DMS79 (cell line): ENCODE data around the gene COL19A1.

Experiments used
- DNase-seq: peaks from one replicate; lab custom pipeline; 2025; lab: John Stamatoyannopoulos, UW

COL19A1 gene

DNA sequence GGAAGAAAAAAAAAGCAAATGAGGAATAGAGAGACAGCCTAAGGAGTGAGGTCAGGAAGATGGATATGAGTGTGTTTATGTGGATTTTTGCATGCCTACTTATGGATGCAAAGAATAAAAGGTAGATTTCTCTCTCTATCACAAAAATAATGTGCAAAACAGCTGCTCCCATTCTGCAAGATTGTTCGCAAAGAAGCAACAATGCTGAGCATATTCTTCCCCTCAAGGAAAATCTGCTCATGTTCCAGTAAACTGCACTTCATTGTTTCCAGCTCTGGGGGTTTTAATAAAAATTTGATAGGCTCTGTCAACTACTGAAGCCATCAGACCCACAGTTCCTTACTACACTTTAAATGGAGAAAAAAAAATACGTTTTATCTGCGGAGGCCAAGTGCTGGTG, 259.2 kb downstream of the COL19A1 start:
- no peak for DNase-seq

DNA sequence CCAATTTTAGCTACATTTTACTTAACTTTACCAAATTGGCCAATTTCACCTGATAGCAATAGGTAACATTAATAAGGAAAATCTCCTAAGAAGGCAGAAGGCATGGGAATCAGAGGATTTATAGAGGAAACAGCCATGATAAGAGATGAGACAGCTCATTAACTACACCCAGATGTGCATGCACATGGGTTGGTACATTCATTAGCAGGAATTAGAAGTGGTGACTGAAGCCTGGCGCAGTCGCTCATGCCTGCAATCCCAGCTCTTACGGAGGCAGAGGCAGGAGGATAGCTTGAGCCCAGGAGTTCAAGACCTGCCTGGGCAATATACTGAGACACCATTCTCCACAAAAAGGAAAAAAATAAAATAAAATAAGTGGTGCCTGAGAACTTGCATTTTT, 263.0 kb downstream of the COL19A1 start:
- DNase-seq: no peak

DNA sequence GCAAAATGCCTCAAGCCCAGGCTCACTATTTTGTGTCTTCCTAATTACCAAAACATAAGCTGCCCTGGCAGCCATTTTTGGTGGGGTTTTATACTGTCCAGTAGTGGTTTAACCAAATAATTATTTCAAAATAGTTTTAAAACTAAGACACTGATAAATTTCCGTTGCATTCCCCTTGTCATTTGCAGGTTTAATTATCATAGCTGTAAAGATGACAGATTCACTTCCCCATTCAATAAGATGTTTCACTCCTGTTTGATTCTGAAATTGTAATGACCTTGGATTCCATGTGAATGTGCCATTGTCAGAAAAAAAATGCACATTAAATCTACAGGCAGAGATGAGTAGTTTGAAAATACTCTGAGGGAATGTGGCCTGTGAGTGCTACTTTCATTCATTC, 264.5 kb downstream of the COL19A1 start:
- DNase-seq: no peak

DNA sequence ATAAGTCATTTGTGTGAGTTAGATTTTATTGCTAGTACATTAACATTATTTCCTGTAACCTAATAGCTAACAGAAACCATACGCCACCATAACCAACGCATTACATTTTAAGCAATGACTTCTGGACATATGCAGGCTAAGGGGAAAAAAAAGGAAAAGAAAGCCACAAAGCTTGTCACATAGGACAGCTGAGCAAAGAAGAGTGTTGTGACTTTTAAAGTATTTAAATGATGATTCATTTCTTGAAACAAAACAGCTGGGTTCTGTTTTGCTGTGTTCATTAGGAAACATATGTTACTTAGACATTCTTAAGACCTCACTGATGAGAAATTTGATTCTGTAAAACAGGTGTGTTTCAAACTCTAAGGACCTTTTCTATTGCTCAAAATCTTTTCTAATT, 265.2 kb downstream of the COL19A1 start:
- DNase-seq: no peak

DNA sequence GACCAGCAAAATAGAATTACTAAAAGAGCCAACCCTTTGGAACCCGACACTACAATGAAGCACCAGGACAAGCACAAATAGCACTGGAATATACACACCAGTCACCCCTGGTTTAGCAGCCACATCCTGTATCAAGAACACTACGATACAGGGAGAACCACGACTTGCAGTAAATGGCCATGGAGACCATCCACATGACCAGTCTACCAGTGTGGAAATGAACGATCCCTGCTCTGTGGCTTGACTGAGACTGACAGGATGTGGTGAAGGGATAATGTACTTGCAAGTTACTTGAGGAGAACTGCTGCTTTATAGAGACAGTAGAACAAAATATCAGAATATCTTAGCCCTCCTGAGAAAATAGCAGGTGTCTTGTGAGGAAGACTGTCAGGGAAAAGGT, 266.9 kb downstream of the COL19A1 start:
- no peak for DNase-seq

DNA sequence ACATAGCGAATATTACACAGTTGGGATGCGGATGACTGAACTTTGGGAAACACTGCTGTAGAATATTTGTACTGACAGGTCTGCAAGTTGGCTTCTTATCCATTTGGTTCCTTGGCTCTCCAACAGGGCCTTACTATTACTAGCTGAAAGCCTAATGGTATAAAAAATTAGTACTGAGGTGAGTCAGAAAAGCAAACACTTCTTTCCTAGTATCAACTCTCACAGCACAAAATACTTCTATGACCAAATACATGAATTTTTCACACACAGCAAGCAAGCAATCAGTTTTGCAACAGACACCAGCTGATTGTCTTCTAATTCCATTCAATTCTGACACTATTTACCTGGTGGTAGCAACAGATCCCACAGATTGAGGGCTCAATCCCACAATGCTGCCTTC, 268.2 kb downstream of the COL19A1 start:
- DNase-seq: no peak

DNA sequence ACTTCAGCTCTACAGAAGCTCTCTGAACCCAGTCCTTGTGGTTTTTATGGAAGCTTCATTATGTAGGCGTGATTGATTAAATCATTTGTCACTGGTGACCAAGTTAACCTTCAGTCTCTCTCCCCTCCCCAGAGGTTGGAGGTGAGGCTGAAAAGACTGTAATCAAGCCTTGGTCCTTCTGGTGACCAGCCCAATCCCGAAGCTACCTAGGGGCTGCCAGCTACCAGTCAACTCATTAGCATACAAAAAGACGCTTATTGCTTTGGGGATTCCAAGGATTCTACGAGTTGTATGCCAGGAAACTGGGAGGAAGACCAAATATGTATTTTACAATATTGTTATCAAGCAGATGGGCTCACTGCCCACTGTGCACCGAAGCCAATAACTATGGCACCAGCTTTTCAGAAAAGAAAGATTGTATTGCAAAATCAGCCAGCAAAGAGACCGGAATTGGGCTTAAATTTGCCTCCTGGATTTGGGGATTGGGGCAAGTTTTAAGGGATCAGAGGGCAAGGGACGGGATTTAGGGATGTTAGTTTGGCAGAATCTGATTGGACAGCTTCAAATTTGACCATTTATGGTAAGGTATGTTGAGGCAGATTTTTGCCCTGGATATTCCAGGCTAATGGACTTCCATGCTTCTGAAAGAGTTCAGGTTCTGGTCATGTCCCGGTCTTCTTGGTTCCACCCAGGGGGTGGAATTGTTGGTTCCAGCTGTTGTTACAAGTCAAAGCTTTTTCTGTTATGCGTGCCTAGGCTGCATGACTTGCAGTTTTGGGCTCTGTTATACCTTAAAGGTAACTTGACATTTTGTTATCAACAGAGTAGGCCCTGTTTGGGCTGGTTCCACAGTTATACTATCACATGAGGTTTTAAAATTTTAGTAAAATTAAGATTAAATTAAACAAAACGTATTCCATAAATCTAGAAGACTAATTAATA, 269.1 kb downstream of the COL19A1 start:
- no peak for DNase-seq

DNA sequence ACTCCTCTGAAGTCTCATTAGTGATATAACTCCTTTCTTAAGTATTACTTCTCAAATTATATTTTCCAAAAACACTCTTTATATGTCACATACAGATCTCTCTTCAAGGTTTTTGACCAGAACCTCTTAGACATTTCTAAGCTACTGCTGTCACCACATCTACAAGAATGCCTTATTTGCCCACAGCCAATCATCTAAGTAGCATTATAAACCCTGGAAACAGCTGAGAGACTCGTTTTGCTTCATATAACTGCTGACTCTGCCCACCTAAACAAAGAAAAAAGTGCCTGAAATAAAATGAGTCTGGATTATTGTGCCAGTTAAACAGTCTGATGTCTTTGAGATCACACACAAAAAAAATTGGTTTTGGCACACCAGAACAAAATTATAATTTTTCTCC, 270.6 kb downstream of the COL19A1 start:
- DNase-seq: no peak

DNA sequence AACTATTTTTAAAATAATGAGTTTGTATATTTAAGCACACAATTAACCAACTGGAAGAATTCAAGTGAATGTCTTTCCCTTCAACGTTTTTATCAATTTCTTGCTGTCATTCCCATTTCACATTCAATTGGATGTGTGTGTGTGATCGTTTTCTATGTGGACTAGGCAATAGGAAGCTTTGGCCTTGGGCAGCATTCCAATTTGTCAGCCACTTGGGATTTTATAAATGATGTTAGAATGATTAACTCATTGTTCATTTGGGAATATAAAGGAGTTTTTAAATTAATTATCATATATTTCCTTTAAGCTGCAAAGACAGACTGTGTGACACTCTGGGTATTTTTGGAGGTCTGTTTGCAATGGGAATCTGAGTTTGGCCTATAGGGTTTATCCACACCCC, 274.1 kb downstream of the COL19A1 start:
- DNase-seq: no peak

DNA sequence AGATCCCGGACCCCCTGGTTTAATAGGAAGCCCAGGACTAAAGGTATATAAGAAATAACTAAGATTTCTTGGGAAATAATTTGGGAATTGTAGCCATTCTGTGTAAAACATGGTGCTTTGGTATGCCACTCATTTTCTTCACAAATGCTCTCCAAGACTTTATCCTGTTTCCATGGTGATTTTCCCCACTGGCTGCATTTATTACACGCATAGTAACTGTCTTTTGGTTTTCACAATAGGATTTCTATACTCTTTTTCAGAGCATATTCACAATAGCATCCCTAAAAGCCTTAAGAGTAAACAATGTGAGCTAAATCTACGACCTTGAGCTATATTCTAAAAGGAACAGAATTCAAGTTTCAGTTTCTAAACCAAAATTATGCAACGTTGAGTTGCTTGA, 275.7 kb downstream of the COL19A1 start:
- no peak for DNase-seq

DNA sequence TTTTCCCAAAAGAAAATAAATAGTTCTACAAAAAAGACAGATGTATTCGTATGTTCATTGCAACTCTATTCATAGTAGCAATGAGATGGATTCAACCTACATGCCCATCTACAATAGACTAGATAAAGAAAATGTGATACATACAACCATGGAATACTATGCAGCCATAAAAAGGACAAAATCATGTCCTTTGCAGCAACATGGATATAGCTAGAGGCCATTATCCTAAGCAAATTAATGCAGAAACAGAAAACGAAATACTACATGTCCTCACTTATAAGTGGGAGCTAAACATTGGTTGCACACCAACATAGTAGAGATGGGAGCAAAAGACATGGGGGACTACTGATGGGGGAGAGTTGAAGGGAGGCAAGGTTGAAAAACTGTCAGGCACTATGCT, 278.8 kb downstream of the COL19A1 start:
- DNase-seq: no peak

DNA sequence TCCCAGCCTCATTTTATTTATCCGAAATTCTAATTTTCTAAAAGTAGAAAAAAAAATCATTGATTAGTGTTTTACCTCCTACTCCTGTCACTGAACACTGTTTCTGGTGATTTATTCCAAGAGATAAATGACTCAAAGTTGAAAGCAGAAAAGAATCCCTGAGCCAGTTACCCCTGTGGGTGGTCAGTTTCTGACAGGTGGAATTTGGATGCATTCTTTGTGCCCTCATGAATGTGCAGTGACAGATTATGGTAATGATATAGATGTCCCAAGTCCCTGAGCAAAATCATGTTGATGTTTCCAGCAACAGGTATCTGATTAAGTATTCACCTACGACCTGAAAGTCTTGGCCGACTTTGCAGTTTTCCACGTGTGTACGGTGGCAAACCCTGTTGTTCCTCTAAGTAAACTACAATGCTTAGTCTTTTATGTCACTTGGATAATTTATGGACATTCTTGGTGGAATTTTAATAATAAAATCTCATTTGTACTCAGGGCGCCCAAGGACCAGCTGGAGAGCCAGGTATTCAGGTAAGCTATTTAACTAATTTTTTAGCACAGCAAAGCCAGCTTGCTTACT, 282.9 kb downstream of the COL19A1 start:
- no peak for DNase-seq

DNA sequence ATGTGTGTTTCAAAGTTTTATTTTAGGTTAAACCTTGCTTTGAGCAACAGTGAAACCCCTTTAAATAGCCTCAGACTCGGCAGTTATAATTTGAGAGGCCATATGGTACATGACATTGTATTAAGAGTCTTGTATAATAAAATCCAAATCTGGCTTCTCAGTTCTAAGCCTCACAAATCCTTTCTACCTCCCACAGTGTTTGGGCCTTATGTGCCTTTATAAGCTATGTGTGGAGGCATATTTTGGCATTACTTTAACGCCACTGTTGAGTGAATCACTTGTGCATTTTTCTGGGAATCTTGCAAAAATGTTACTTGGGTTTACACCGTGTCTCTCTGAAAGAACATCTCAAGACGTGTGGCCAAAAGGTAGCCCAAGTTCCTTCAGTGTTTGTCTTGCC, 284.2 kb downstream of the COL19A1 start:
- no peak for DNase-seq

DNA sequence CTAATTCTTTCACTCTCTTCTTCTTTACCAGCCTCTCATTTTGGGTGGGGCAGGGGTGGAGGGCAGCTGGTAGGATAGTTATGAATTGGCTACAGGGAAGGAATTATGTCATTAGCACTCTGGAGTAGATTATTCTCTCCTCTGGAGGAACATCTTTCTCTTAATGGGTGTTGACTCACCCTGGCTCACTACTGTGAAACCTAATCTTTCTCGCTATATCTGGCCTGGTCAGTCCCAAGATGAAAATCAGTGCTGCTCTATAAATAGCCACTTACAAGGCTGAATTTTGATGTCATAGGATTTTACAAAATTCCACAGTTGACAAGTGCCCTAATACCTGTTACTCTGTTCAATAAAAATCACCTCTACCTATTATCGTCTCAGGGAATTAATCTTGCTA, 285.3 kb downstream of the COL19A1 start:
- DNase-seq: no peak

DNA sequence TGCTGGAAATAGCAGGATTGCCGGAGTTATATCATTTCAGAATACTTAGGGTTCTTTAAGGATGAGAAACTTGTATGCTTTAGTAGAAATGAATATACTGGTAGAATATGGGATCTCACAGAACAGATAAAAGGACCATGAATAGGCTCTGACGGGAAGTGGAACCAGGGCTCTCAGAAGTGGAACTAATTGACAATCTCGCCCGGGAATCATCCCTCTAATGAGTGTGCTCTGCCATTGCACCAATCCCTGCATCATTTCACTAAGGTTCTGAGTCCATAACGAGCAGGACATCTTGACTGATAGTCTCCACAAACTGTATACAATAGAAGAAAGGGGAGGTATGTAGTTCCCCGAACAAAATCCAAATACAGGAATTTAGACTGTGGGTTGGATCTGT, 286.4 kb downstream of the COL19A1 start:
- no peak for DNase-seq

DNA sequence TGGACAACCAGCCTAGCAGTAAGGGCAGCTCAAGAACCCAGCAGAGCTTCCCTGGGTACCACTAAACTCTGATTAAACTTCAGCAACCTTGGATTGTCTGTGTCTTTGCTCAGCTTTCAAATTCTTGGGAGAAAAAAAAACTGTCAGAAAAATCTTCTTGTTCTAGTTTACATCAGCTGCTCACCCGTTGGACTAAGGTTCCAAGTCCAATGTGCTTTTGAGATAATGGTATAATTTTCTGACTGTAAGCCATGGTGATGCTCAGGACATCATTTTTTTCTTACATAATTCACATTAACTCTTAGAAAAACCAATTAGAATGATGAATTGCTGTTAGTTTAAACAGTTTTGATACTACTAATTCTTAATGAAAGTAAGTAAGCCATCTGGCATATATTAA, 290.7 kb downstream of the COL19A1 start:
- DNase-seq: no peak

DNA sequence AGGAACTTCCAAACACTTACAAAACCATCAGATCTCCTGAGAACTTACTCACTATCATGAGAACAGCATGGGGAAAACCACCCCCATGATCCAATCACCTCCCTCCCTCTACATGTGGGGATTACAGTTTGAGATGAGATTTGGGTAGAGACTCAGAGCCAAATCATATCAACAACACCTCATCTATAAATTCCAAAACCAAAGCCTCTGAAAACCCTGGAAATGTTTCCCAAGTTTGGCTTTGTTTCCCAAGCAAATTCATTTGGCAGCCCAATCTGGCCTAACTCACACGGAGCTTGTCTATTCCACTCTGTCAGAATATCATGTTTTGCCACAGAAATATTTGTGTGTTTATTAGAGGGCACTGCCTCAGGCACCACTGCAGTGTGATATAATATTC, 293.9 kb downstream of the COL19A1 start:
- DNase-seq: no peak

DNA sequence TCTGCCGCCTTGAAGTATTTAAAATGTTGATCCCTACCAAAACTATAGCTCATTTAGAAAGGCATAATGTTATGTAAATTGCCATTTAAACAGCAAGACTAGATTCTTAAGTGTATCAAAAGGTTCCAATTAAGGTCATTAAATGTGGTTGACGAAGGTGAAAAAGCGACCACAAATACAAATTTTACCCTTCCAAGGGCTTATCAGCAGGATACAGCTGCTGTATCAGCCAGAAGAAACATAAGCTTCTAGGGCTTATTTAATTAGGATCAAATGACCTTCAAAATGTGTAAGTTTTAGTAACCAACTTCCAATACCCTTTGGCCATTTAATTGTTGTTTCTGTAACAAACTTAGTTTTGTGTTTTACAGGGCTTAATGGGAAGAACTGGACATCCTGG, 296.6 kb downstream of the COL19A1 start:
- no peak for DNase-seq

DNA sequence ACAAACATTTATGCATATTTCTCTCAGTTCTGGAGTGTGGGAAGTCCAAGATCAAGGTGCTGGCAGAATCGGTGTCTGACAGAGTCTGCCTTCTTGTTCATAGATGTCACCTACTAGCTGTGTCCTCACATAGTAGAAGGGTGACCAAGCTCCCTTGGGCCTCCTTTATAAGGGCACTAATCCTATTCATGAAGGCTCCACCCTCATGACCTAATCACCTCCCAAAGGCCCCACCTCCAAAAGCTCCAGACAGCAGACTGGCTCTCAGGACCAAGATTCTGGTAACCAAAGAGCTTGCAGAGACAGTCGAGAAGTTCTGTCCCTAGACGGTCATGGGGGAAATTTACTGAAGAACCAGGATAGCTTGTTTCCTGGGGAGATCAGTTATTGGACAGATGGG, 297.4 kb downstream of the COL19A1 start:
- DNase-seq: no peak

DNA sequence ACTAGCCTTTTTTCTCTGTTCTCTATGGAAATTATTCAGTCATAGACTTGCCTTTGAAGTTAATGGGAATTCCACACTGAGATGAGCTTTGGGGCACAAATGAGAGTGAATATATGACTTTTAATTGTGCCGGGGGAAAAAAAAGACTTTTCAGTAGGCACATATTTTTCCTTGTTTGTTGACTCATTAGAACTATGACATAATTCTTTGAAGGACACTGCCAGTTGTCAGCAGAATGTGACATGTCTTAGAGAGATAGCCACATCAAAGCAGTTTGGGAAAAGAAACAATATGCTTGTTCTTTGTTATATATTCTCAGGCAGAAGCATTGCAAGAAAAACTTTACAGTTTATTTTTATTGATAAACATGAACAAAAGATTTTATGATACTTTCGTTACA, 298.2 kb downstream of the COL19A1 start:
- no peak for DNase-seq

DNA sequence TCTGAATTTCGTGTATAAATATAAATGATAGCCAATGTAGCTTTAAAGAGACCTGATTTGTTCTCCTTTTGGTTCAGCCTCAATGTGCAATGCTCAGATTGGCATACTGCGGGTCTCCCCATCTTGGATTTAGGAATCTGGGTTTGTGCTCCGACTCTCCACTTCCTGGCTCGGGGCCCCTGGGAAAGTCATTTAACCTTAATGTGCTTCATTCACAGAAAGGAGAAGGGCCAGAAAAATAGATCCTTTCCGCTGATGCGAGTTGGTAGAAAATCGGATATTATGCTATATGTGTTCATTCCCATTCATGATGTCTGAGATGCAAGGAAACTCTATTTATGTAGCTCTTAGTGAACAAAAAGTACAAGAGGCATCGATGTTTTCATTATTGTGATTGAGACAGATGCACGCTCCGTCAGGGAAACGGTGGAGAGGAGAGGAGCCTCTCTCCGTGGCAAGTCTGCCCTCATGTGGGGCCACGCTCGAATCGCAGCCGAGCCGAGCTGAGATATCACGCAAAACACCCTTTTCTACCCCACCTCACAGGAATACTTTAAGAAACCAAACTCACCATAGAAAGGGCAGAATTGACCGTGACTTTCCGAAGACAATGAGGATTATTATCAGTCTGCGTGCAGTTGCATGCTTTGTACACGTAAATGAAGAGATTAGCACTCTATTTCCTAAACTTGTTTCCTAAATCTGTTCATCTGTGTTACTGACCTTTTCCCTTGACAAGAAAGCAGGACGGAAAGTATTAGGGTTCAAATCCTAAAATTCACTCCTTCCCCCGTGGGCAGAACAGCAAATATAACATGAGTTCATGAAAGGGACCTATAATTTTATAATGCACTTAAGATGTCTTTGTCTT, 300.0 kb downstream of the COL19A1 start:
- DNase-seq: no peak

DNA sequence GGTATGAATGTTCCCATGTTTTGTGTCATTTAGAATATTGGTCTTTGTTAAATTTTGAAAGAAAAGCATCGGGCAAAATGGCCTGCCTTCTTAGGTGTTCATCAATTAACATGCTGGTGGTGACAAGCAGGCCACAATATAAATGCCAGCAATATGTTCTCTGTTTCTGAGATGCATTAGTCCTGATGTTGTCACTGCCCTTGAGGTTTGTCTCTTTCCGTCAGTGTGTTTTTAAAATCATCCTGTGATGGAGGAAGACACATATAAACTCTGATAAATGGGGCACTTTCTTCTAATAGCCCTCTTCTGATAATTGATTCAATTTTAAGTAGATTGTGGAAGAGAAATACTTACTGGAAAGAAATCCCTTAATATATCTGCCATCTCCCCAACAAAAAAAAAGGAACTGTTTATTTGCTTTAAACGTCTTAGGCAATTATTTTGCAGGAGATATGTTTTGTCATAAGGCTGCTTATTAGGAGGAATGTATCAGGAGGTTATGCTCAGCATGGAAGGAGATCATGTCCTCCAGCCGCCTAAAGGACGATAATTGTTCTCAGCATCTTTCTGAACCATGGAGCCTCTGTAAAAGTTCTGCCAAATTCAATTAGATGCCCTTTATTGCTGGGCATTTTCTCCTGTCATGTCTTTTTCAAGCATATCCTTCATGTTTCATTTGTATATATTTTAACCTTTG, 302.5 kb downstream of the COL19A1 start:
- no peak for DNase-seq
